Heart left ventricle (tissue), 16 donors: ENCODE measurements around the gene STPG3. TPM values are rescaled to one million over a fixed set of nuclear protein-coding genes. Genes with fewer than 3 reads are reported as not detected.

ENCODE experiments used
- ATAC-seq, 4 donors: fragments of 200-7000 bp; cut with Tn5 transposase; one replicate each; pipeline ENCODE4 v1.9.1; 2020 to 2022; ENCODE audit warnings: moderate library complexity in 4 of 4, mild to moderate bottlenecking in 3 of 4, moderate number of reproducible peaks in 1 of 4
- DNase-seq, 5 donors: peaks; one replicate each; pipeline ENCODE4 v3.0.0-alpha.2; 2020
- H3K27ac ChIP-seq, 12 donors: fragments of 200-600 bp; sonication (generic) in 4 of 12; one replicate each; pipeline versions ENCODE4 v1.5.0 to v1.8.0; 2016 to 2022; ENCODE audit warnings: mild to moderate bottlenecking in 2 of 12
- H3K27me3 ChIP-seq, 9 donors: fragments of 200-600 bp; sonication (generic) in 2 of 9; one replicate each; pipeline versions ENCODE4 v1.5.1 to v1.8.0; 2016 to 2022; ENCODE audit warnings: mild to moderate bottlenecking in 3 of 9
- H3K36me3 ChIP-seq, 9 donors: fragments of 200-600 bp; sonication (generic) in 2 of 9; one replicate each; pipeline versions ENCODE4 v1.5.0 to v1.8.0; 2018 to 2022; ENCODE audit warnings: mild to moderate bottlenecking in 2 of 9
- H3K4me1 ChIP-seq, 12 donors: fragments of 200-600 bp; sonication (generic) in 4 of 12; one replicate each; pipeline versions ENCODE4 v1.5.0 to v1.8.0; 2016 to 2022; ENCODE audit warnings: mild to moderate bottlenecking in 3 of 12
- H3K4me3 ChIP-seq, 12 donors: fragments of 200-600 bp; sonication (generic) in 4 of 12; one replicate each; pipeline versions ENCODE4 v1.5.0 to v1.8.0; 2017 to 2022; ENCODE audit warnings: mild to moderate bottlenecking in 9 of 12, moderate library complexity in 4 of 12
- H3K9me3 ChIP-seq, 12 donors: fragments of 200-600 bp; sonication (generic) in 4 of 12; one replicate each; pipeline versions ENCODE4 v1.5.0 to v1.8.0; 2016 to 2022; ENCODE audit warnings: mild to moderate bottlenecking in 1 of 12
- POLR2A ChIP-seq, 2 donors: fragments of 450-650 bp; IDR thresholded peaks; one replicate each; pipeline ENCODE4 v1.6.1; 2017; ENCODE audit warnings: antibody characterized with exemption in 2 of 2, mild to moderate bottlenecking in 2 of 2, moderate library complexity in 2 of 2
- WGBS, 4 donors: extraction: QIAGEN DNeasy Blood & Tissue Kit in 2 of 4; methylation state at CpG; one replicate each; pipeline versions ENCODE4 v1.1.5 to v1.1.7; 2013 to 2018; 5-methylcytosine and 5-hydroxymethylcytosine counted together
- intact Hi-C, 10 donors: fragments of 100-400 bp; cut with DNase I; formaldehyde crosslinking; loops; one replicate each; pipeline versions ENCODE4 v1.11.1 to v1.14.2; 2022
- polyA plus RNA-seq, 2 donors: library from polyadenylated mRNA; stranded (reverse); fragments of 200-250 nt; gene quantifications; one replicate each; pipeline ENCODE4 v1.2.3, GENCODE V29; 2013
- total RNA-seq, 9 donors: library from RNA; depleted of rRNA in 2 of 9; stranded (reverse); fragments of >200 nt in 2 of 9; fragmentation: NEBNext Ultra II Directional in 3 of 9; extraction: Animal tissue kit (Norgen Biotek cat#: 25700) in 3 of 9; gene quantifications; one replicate each; pipeline versions ENCODE4 v1.1.0 to v1.2.4, GENCODE V29; 2016 to 2023
- TF ChIP-seq, protein P1 (sequence below), 12 donors: fragments of 200-600 bp; sonication (generic) in 4 of 12; IDR thresholded peaks; one replicate each; pipeline versions ENCODE4 v1.5.0 to v1.8.0; 2018 to 2022; ENCODE audit warnings: antibody characterized with exemption in 12 of 12, mild to moderate bottlenecking in 5 of 12
- donor health status: ischemic (EF 13 %, LVEDD 7.1; RV severe dilation, severe dysfunction).
- donor health status: healthy with polysubstance abuse.
- donor health status: DM: no; HTN: yes; CAD: no.
- donor health status: DM: no; HTN: no; CAD: no.
- donor health status: ischemic (EF 25% LVEDD 6.9; RV normal size, moderate dysfunction).
- donor health status: ischemic (EF 25% LVEDD 5.7; RV mildly dilated, moderate dysfunction).
- donor health status: healthy.
- donor health status: DM: yes; HTN: yes; CAD: no.
- donor health status: ischemic (EF 35%, LVEDD 5.7; RV mildly dilated, moderate dysfunction).
- donor health status: nonischemic (EF 11% LVEDD 7.7; RV severe dilation, severe dysfunction).
- donor health status: DM: yes; HTN: yes; CAD: no.
- donor health status: PGD.
- donor health status: ischemic (EF 29% LVEDD 5.4; RV normal size, mild dysfunction).
- donor health status: nonischemic (EF 23%, LVEDD 6.1; RV moderate dilation, normal function).

The STPG3 gene
- total and polyA plus RNA-seq, 11 donors, result 0.23 to 0.61 (median 0.31) TPM; not detected in 8

DNA sequence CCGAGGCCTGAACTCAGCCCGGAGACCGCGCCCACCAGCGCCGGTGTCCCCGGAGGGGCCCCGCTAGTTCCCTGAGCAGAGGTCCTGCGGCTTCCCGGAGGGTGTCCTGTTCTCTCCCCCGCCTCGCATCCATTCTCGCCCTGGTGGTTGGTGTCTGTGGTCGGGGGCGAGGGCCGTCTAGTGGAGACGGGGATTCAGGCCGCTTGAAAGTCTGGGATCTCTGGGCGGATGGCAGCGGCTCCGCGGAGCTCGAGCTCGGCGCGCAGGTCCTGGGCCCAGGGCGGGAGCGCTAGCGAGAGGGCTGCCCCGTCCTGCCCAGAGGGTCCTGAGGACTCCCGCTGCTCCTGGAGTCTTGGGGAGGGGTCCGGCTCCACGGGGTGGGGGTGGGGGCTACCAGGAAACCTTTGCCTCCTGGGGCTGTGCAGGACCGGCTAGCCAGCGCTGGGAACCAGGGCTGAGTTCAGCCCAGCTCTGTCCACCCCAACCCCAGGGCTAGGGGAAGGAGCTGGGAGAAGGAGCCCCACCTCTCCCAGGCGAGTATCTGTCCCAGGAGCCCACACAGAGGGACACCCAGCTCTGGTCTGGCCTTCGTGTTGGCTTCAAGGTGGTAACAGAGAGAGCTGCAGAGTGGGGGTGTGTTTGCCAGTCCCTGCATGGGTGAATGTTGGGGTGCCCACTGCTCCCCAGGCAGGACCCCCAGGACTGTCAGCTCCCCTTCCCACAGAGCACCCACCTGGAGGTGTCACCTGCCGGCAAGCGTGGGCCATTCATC, 30.4 kb downstream of the STPG3 start:
- intact Hi-C loops, result loop anchor here in 3 of 10 donors (5.0 to 10.0 kb wide), 2 partner anchors 126 to 243 kb away; no protein-coding TSS in a partner anchor
- Histone ChIP-seq H3K27ac (peak overlapping the region in 1 of 12 donors; percentile 24), H3K27me3 (no peaks in the 10 kb centered on the region), H3K36me3 (peaks cover 0 to 20% (median 17%) of the 10 kb centered on the region in 9 donors), H3K9me3 (peaks cover 0 to 8% (median 0%) of the 10 kb centered on the region in 12 donors), H3K4me3 (peak overlapping the region in 4 of 12 donors; percentile 4 to 26 (median 14)), H3K4me1 (peaks cover 2 to 58% (median 25%) of the 10 kb centered on the region in 12 donors)
- TF ChIP-seq POLR2A (IDR thresholded peaks at IDR 0.05), result no peak
- TF ChIP-seq, protein P1, sequence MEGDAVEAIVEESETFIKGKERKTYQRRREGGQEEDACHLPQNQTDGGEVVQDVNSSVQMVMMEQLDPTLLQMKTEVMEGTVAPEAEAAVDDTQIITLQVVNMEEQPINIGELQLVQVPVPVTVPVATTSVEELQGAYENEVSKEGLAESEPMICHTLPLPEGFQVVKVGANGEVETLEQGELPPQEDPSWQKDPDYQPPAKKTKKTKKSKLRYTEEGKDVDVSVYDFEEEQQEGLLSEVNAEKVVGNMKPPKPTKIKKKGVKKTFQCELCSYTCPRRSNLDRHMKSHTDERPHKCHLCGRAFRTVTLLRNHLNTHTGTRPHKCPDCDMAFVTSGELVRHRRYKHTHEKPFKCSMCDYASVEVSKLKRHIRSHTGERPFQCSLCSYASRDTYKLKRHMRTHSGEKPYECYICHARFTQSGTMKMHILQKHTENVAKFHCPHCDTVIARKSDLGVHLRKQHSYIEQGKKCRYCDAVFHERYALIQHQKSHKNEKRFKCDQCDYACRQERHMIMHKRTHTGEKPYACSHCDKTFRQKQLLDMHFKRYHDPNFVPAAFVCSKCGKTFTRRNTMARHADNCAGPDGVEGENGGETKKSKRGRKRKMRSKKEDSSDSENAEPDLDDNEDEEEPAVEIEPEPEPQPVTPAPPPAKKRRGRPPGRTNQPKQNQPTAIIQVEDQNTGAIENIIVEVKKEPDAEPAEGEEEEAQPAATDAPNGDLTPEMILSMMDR (IDR thresholded peaks at IDR 0.05), result no peak
- 72 to 87% (median 73%) methylated on average over 7 to 39 of the region's 39 CpGs for WGBS, 4 donors
- no peak for ATAC-seq
- DNase-seq, result peak in 2 of 5 donors; percentile 6 to 26

DNA sequence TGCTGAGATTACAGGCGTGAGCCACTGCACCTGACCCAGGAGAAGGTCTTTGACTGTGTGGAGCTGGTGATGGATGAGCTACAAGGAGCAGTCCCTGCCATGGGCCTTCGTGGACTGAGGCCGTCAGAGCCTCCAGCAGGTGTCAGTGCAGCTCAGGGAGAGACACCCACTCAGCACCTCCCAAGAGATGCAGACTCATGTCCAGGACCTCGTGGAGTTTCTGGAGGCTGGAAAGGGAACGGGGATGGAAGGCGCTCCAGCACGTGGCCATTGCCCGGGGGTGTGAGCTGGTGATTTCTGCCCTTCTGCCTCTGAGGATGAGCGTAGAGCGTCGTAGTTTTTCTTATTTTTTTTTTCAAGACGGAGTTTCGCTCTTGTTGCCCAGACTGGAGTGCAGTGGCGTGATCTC, 35.9 kb downstream of the STPG3 start:
- WGBS, 4 donors, result 41 to 53% (median 49%) methylated on average over 12 to 14 of the region's 14 CpGs
- Histone ChIP-seq H3K4me1 (peaks cover 0 to 13% (median 0%) of the 10 kb centered on the region in 12 donors), H3K27me3 (no peaks in the 10 kb centered on the region), H3K36me3 (peaks cover 0 to 7% (median 0%) of the 10 kb centered on the region in 9 donors), H3K4me3 (no peak overlapping the region), H3K9me3 (peaks cover 0 to 8% (median 0%) of the 10 kb centered on the region in 12 donors), H3K27ac (no peak overlapping the region)
- intact Hi-C loops, result loop anchor here in 3 of 10 donors (2.0 to 10.0 kb wide), 2 partner anchors 158 to 238 kb away; no protein-coding TSS in a partner anchor
- ATAC-seq (peak; percentile 73 to 94 (median 90)), DNase-seq (peak in 4 of 5 donors; percentile 38 to 58 (median 52))
- TF ChIP-seq, protein P1 (IDR thresholded peaks at IDR 0.05), result peak; percentile 30 to 68 (median 52)
- TF ChIP-seq POLR2A (IDR thresholded peaks at IDR 0.05), result no peak

DNA sequence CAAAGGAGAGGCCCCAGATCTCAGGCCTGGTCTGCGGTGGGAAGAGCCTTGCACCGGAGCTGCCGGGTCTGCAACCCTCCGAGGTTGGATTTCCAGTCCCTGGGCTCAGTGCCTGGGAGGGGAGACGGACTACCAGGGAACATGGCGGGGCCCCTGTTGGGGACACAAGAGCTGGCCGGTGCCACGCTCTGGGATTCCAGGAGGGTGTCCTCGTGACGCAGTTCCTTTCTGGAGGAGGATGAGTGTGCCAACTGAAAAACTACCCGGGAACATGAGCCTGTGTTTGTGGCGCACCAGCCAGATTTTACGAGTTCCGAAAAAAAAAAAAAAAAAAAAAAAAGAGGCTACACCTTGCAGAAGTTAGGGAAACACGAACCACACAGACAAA, 42.0 kb downstream of the STPG3 start:
- Histone ChIP-seq H3K36me3 (no peaks in the 10 kb centered on the region), H3K27ac (no peak overlapping the region), H3K4me1 (peaks cover 0 to 40% (median 21%) of the 10 kb centered on the region in 12 donors), H3K27me3 (peaks cover 0 to 41% (median 14%) of the 10 kb centered on the region in 9 donors), H3K4me3 (no peak overlapping the region), H3K9me3 (peaks cover 0 to 3% (median 0%) of the 10 kb centered on the region in 12 donors)
- TF ChIP-seq, protein P1 (IDR thresholded peaks at IDR 0.05), result no peak
- TF ChIP-seq POLR2A (IDR thresholded peaks at IDR 0.05), result no peak
- peak in 2 of 5 donors; percentile 23 to 24 for DNase-seq
- intact Hi-C loops, result loop anchor here in 4 of 10 donors (5.0 to 10.0 kb wide), 4 partner anchors 114 to 234 kb away; no protein-coding TSS in a partner anchor
- WGBS, 4 donors, result 74 to 85% (median 81%) methylated on average over 15 of the region's 15 CpGs
- ATAC-seq, result no peak
